GM13976 (cell line): Measurements from ENCODE around the gene COL20A1.

Experiments
- DNase-seq: peaks from one replicate; pipeline ENCODE4 v3.0.0; 2012; ENCODE audit warnings: low spot score
- CTCF ChIP-seq: IDR thresholded peaks from 2 replicates; pipeline ENCODE4 v1.5.1; 2012; ENCODE audit warnings: borderline replicate concordance, mild to moderate bottlenecking; ENCODE audit not compliant: insufficient read depth; ENCODE audit errors: extremely low read depth, missing control alignments, control extremely low read depth
- in situ Hi-C: fragments of 300-500 bp; cut with MboI; formaldehyde crosslinking; loops from one replicate; pipeline ENCODE4 v1.12.0; 2022; ENCODE audit warnings: low sequenced_read_pairs, mixed read lengths, inconsistent platforms; ENCODE audit not compliant: unreplicated experiment

The COL20A1 gene

GRCh38 chr20:63369724-63370617, 77.0 kb downstream of the COL20A1 start:
- no peak for DNase-seq
- in situ Hi-C loops: no loop called here
- TF ChIP-seq CTCF: no peak

- no peak for TF ChIP-seq CTCF
- in situ Hi-C loops: no loop called here
- DNase-seq: no peak
Observed at GRCh38 chr20:63370618-63371187, 77.7 kb downstream of the COL20A1 start.

GRCh38 chr20:63371291-63371865, 78.4 kb downstream of the COL20A1 start:
- in situ Hi-C loops: no loop called here
- no peak for DNase-seq
- TF ChIP-seq CTCF: no peak

DNA sequence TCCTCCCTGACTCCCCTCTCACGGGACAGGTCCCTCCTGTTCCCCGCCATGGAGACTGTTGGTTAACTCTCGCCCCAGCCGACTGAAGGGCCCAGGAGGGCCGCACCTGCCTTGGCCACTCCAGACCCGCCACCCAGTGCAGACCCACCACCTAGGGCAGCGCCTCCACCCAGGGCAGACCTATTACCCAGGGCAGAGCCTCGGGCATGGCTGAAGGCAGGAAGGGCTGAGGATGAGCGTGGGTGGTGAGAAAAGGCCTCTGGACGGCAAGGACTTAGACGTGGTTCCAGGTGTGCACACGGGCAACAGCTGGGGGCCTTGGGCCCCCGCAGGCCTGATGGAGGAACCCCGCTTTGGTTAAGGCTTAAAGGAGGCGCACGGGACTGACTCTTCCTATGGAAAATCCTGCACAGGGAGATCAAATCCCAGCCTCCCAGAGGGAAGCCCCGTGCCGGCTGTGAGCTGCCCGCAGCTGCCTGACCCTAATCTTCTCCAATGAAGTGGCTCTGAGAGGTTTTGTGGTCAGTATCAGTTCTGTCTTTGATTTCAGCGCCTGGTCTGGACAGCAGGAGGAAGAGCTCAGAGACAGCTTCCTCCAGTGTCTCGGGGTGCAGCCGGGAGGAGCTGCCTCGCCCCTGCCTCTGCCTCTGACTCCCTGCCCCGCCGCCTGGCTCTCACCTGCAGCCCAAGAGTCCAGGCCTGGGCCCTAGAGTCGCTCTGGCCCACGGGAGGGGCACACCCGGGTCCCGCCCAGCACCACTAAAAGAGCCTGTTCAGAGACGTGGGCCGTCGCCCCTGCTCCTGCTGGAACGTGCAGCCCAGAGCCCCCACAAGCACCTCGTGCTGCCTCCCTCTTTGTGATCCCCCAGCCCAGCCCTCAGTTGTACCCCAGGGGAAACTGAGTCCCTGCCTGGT, 80.2 kb downstream of the COL20A1 start:
- TF ChIP-seq CTCF: no peak
- in situ Hi-C loops: no loop called here
- no peak for DNase-seq

GRCh38 chr20:63373996-63374395, 81.0 kb downstream of the COL20A1 start:
- in situ Hi-C loops: no loop called here
- DNase-seq: no peak
- no peak for TF ChIP-seq CTCF

DNA sequence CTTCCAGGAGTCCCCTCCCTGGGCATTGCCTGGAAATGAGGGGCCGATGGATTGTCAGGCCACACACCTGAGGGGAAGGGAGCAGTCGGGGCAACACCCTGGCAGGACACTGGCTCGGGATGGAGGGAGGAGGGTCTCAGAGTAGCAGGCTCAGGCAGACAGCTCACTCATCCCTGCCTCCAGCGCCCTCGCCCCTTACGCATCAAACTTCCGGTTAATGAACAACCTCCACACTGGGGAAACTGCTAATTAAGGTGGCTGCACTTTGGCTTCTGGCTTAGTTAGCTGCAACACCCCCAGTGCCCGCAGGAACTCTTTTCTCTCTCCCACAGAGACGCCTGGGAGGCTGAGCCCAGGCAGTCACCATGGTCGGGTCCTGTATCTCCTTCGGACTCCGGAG, 81.5 kb downstream of the COL20A1 start:
- DNase-seq: no peak
- TF ChIP-seq CTCF: no peak
- in situ Hi-C loops: no loop called here
